Left colon (tissue), 2 donors: ENCODE results near the gene PIAS2. TPM values are rescaled to one million over a fixed set of nuclear protein-coding genes. Genes with fewer than 3 reads are reported as not detected.
A peak's percentile ranks its signal among the peaks of the same experiment; 100 is the strongest.

Experiments used
- ATAC-seq: fragments of 200-7000 bp; cut with Tn5 transposase; one replicate; pipeline ENCODE4 v1.9.1; 2020; ENCODE audit warnings: mild to moderate bottlenecking, moderate library complexity
- DNase-seq, 2 donors: peaks; one replicate each; pipeline ENCODE4 v3.0.0-alpha.2; 2020
- intact Hi-C, 2 donors: fragments of 100-400 bp; cut with DNase I in 1 of 2; cut with micrococcal nuclease in 1 of 2; formaldehyde crosslinking; loops; one replicate each; pipeline versions ENCODE4 v1.11.2 to v1.14.0; 2022; cut with DNase I, micrococcal nuclease
- total RNA-seq, 2 donors: library from RNA; stranded (reverse); fragmentation: NEBNext Ultra II Directional; extraction: Animal tissue kit (Norgen Biotek cat#: 25700); gene quantifications; one replicate each; pipeline ENCODE4 v1.2.1, GENCODE V29; 2021
- donor health status: DM: no; HTN: no; CAD: no.
- donor health status: DM: yes; HTN: yes; CAD: no.

PIAS2 gene
- total RNA-seq, 2 donors from 2014 or later: 33.0 to 33.1 TPM

- DNase-seq: no peak
- no peak for ATAC-seq
- intact Hi-C loops: no loop called here
Observed at GRCh38 chr18:46789088-46789487, 128.2 kb downstream of the PIAS2 start.

- DNase-seq (no peak), ATAC-seq (no peak)
- intact Hi-C loops: no loop called here
Observed at GRCh38 chr18:46787674-46788073, 129.6 kb downstream of the PIAS2 start.

- ATAC-seq (no peak), DNase-seq (no peak)
- intact Hi-C loops: no loop called here
Observed at GRCh38 chr18:46772357-46772756, 144.9 kb downstream of the PIAS2 start.

GRCh38 chr18:46771141-46771540 is 146.2 kb downstream of the PIAS2 start:
- DNase-seq (no peak), ATAC-seq (no peak)
- intact Hi-C loops: no loop called here

- intact Hi-C loops: no loop called here
- no peak for ATAC-seq
- DNase-seq: no peak
Observed at GRCh38 chr18:46770708-46771107, 146.6 kb downstream of the PIAS2 start.

GRCh38 chr18:46768166-46768921 is 149.0 kb downstream of the PIAS2 start:
- no peak for DNase-seq
- ATAC-seq: no peak
- intact Hi-C loops: no loop called here

- ATAC-seq: no peak
- intact Hi-C loops: no loop called here
- DNase-seq: no peak
Observed at GRCh38 chr18:46767217-46767616, 150.1 kb downstream of the PIAS2 start.

GRCh38 chr18:46764586-46764985 is 152.7 kb downstream of the PIAS2 start:
- DNase-seq: no peak
- intact Hi-C loops: no loop called here
- ATAC-seq: no peak

- ATAC-seq (no peak), DNase-seq (no peak)
- intact Hi-C loops: no loop called here
Observed at GRCh38 chr18:46761059-46761769, 156.1 kb downstream of the PIAS2 start.

- peak in 1 of 2 donors; percentile 41 for DNase-seq
- intact Hi-C loops: no loop called here
- peak; percentile 59 for ATAC-seq
Observed at GRCh38 chr18:46759890-46760289, 157.4 kb downstream of the PIAS2 start.

- ATAC-seq (no peak), DNase-seq (no peak)
- intact Hi-C loops: no loop called here
Observed at GRCh38 chr18:46756559-46757201, 160.6 kb downstream of the PIAS2 start, which contains the start of gene ST8SIA5. Gene ST8SIA5 (minus strand): TSS chr18:46757053. CDS start chr18:46756508, 545 bp downstream.

- intact Hi-C loops: no loop called here
- no peak for ATAC-seq
- no peak for DNase-seq
Observed at GRCh38 chr18:46756025-46756558, 161.2 kb downstream of the PIAS2 start.

GRCh38 chr18:46755315-46756024 is 161.8 kb downstream of the PIAS2 start:
- ATAC-seq (no peak), DNase-seq (no peak)
- intact Hi-C loops: no loop called here

- DNase-seq (no peak), ATAC-seq (no peak)
- intact Hi-C loops: no loop called here
Observed at GRCh38 chr18:46754661-46755292, 162.5 kb downstream of the PIAS2 start.

- ATAC-seq (no peak), DNase-seq (no peak)
- intact Hi-C loops: no loop called here
Observed at GRCh38 chr18:46754188-46754587, 163.1 kb downstream of the PIAS2 start.
